ENCODE results near the gene DISP1. TPM values are rescaled to one million over a fixed set of nuclear protein-coding genes. Genes with fewer than 3 reads are reported as not detected.

Gene DISP1
- total and polyA plus RNA-seq, 4 donors: 1.6 to 4.2 (median 2.6) TPM

DNA sequence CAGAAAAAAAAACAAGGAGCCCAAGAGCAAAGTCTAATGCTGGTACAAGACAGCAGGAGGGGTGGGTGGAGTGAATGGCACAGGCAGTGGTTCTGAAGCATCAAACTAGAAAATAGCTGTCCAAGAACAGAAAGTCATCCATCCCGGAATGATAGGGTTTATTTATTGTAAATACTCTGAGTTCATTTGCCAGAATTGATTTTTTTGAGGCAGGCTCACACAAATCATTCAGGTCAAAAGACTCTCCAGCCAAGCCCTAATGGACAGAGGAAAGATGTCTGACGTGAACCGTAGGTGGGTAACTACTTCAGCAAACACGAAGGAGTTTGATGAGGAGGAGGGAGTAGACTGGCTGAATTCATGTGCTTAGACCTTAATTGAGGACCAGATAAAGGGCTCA lies 13.8 kb upstream of the DISP1 start:
- Histone ChIP-seq H3K27me3 (ENCODE audit: control insufficient read depth in 4 of 4, insufficient read depth in 4 of 4, low read length in 3 of 4) (no peaks in the 10 kb centered on the region), H3K9me3 (ENCODE audit: control insufficient read depth in 4 of 4, low read length in 3 of 4) (no peaks in the 10 kb centered on the region), H3K4me1 (ENCODE audit: control insufficient read depth in 4 of 4, insufficient read depth in 4 of 4, low read length in 3 of 4) (peaks cover 0 to 3% (median 0%) of the 10 kb centered on the region in 4 donors), H3K36me3 (ENCODE audit: control insufficient read depth in 4 of 4, insufficient read depth in 3 of 4, low read depth in 1 of 4, low read length in 3 of 4) (no peaks in the 10 kb centered on the region), H3K27ac (ENCODE audit: low read depth in 1 of 2, low read length in 2 of 2) (no peak overlapping the region), H3K4me3 (ENCODE audit: low read depth in 1 of 3, low read length in 3 of 3) (no peak overlapping the region), H3K9ac (ENCODE audit: low read depth in 1 of 2, low read length in 2 of 2) (no peak overlapping the region)
- no peak for DNase-seq (ENCODE audit: low spot score)
- TF ChIP-seq HNF4A (conservative IDR thresholded peaks at IDR 0.05): peak in 1 of 2 donors; percentile 23
- no peak for TF ChIP-seq GABPA (IDR thresholded peaks at IDR 0.05 in 1 of 2, conservative IDR thresholded peaks at IDR 0.05 in 1 of 2)
- TF ChIP-seq FOXA1 (IDR thresholded peaks at IDR 0.05): no peak
- TF ChIP-seq RXRA (IDR thresholded peaks at IDR 0.05): peak in 1 of 2 donors; percentile 26
- WGBS: 35% methylated on average over 4 of the region's 4 CpGs

DNA sequence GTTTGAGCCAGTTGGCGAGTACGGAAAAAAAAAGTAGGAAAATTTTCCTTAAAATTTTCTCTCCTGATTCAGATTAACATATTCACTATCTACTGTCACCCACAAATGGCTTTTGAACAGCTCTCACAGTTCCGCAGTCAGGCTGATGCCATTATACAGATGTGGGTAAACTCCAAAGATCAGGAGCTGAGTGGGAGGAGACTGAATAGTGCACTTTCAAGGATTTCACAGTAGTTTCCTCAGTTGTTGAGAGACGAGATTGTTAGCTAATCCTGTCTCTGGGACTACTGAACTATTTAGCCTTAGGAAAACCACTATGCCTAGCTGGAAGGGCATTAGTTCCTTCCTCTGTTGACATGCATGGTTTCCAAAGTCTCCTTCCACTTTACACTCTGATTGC lies 3.2 kb upstream of the DISP1 start:
- H3K36me3 ChIP-seq (ENCODE audit: control insufficient read depth in 4 of 4, insufficient read depth in 3 of 4, low read depth in 1 of 4, low read length in 3 of 4): no peaks in the 10 kb centered on the region
- peaks cover 0 to 6% (median 0%) of the 10 kb centered on the region in 4 donors for H3K4me1 ChIP-seq (ENCODE audit: control insufficient read depth in 4 of 4, insufficient read depth in 4 of 4, low read length in 3 of 4)
- H3K27me3 ChIP-seq (ENCODE audit: control insufficient read depth in 4 of 4, insufficient read depth in 4 of 4, low read length in 3 of 4): no peaks in the 10 kb centered on the region
- no peak overlapping the region for H3K27ac ChIP-seq (ENCODE audit: low read depth in 1 of 2, low read length in 2 of 2)
- DNase-seq (ENCODE audit: low spot score): no peak
- TF ChIP-seq SP1 (IDR thresholded peaks at IDR 0.05): no peak
- TF ChIP-seq HNF4A (conservative IDR thresholded peaks at IDR 0.05): peak; percentile 17 to 39
- no peaks in the 10 kb centered on the region for H3K9me3 ChIP-seq (ENCODE audit: control insufficient read depth in 4 of 4, low read length in 3 of 4)
- no peak overlapping the region for H3K4me3 ChIP-seq (ENCODE audit: low read depth in 1 of 3, low read length in 3 of 3)
- WGBS: 72% methylated on average over 4 of the region's 4 CpGs
- no peak overlapping the region for H3K9ac ChIP-seq (ENCODE audit: low read depth in 1 of 2, low read length in 2 of 2)

DNA sequence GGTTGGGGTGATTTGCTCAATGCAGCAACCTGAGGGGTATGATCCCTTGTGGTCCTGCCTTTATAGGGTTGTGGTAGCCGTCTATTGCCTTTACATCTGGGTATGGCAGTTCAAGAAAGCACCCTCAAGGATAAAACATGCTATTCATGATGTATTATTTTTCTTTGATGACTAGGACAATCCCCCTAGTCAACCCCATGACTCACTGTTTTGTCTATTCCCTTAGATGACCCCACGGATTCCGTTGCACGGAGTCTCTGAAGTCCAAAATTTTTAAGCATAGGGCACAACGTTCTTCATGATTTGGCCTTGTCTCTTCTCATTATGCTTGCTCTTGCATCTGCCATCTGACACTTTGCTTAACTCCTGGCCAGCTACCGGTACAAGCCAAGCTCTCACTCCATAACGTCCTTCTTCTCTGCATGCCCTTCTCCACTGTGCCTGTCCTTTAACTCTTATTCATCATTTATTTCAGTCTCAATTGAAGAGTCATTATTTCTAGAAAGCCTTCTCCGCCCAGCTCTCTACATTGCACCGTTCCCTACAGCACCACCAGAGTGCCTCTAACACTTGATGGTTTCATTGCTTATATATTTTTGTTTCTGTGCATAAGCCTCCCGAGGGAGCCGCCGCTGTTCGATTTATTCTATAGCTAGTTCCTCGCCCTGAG lies 838 bp upstream of the DISP1 start:
- no peak overlapping the region for H3K4me3 ChIP-seq (ENCODE audit: low read depth in 1 of 3, low read length in 3 of 3)

GRCh38 chr1:222815440-222815765 lies 564 bp downstream of the DISP1 start:
- Histone ChIP-seq H3K27ac (ENCODE audit: low read depth in 1 of 2, low read length in 2 of 2) (peak overlapping the region; percentile 86 to 87), H3K9ac (ENCODE audit: low read depth in 1 of 2, low read length in 2 of 2) (peak overlapping the region; percentile 76 to 79), H3K4me3 (ENCODE audit: low read depth in 1 of 3, low read length in 3 of 3) (peak overlapping the region; percentile 73 to 97 (median 95)), H3K9me3 (ENCODE audit: control insufficient read depth in 4 of 4, low read length in 3 of 4) (no peaks in the 10 kb centered on the region), H3K36me3 (ENCODE audit: control insufficient read depth in 4 of 4, insufficient read depth in 3 of 4, low read depth in 1 of 4, low read length in 3 of 4) (no peaks in the 10 kb centered on the region), H3K27me3 (ENCODE audit: control insufficient read depth in 4 of 4, insufficient read depth in 4 of 4, low read length in 3 of 4) (no peaks in the 10 kb centered on the region), H3K4me1 (ENCODE audit: control insufficient read depth in 4 of 4, insufficient read depth in 4 of 4, low read length in 3 of 4) (peaks cover 0 to 6% (median 0%) of the 10 kb centered on the region in 4 donors)
- 3% methylated on average over 11 of the region's 11 CpGs for WGBS
- no peak for DNase-seq (ENCODE audit: low spot score)
- no peak for TF ChIP-seq EGR1 (IDR thresholded peaks at IDR 0.05; ENCODE audit: low read depth in 2 of 2)
- TF ChIP-seq HNF4G (IDR thresholded peaks at IDR 0.05): no peak
- TF ChIP-seq FOXA1 (IDR thresholded peaks at IDR 0.05): no peak
- TF ChIP-seq TAF1 (conservative IDR thresholded peaks at IDR 0.05): no peak
- TF ChIP-seq, protein P1, sequence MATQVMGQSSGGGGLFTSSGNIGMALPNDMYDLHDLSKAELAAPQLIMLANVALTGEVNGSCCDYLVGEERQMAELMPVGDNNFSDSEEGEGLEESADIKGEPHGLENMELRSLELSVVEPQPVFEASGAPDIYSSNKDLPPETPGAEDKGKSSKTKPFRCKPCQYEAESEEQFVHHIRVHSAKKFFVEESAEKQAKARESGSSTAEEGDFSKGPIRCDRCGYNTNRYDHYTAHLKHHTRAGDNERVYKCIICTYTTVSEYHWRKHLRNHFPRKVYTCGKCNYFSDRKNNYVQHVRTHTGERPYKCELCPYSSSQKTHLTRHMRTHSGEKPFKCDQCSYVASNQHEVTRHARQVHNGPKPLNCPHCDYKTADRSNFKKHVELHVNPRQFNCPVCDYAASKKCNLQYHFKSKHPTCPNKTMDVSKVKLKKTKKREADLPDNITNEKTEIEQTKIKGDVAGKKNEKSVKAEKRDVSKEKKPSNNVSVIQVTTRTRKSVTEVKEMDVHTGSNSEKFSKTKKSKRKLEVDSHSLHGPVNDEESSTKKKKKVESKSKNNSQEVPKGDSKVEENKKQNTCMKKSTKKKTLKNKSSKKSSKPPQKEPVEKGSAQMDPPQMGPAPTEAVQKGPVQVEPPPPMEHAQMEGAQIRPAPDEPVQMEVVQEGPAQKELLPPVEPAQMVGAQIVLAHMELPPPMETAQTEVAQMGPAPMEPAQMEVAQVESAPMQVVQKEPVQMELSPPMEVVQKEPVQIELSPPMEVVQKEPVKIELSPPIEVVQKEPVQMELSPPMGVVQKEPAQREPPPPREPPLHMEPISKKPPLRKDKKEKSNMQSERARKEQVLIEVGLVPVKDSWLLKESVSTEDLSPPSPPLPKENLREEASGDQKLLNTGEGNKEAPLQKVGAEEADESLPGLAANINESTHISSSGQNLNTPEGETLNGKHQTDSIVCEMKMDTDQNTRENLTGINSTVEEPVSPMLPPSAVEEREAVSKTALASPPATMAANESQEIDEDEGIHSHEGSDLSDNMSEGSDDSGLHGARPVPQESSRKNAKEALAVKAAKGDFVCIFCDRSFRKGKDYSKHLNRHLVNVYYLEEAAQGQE (IDR thresholded peaks at IDR 0.05): no peak
- no peak for TF ChIP-seq RAD21 (IDR thresholded peaks at IDR 0.05)
- TF ChIP-seq MAX (IDR thresholded peaks at IDR 0.05): no peak
- TF ChIP-seq FOXA2 (IDR thresholded peaks at IDR 0.05): no peak
- TF ChIP-seq GABPA (IDR thresholded peaks at IDR 0.05 in 1 of 2, conservative IDR thresholded peaks at IDR 0.05 in 1 of 2): no peak
- no peak for TF ChIP-seq NR2F2 (IDR thresholded peaks at IDR 0.05)
- TF ChIP-seq ZBTB33 (IDR thresholded peaks at IDR 0.05): no peak
- TF ChIP-seq, protein P2, sequence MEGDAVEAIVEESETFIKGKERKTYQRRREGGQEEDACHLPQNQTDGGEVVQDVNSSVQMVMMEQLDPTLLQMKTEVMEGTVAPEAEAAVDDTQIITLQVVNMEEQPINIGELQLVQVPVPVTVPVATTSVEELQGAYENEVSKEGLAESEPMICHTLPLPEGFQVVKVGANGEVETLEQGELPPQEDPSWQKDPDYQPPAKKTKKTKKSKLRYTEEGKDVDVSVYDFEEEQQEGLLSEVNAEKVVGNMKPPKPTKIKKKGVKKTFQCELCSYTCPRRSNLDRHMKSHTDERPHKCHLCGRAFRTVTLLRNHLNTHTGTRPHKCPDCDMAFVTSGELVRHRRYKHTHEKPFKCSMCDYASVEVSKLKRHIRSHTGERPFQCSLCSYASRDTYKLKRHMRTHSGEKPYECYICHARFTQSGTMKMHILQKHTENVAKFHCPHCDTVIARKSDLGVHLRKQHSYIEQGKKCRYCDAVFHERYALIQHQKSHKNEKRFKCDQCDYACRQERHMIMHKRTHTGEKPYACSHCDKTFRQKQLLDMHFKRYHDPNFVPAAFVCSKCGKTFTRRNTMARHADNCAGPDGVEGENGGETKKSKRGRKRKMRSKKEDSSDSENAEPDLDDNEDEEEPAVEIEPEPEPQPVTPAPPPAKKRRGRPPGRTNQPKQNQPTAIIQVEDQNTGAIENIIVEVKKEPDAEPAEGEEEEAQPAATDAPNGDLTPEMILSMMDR (IDR thresholded peaks at IDR 0.05; ENCODE audit: low read depth, low read length, missing input control): no peak
- TF ChIP-seq YY1 (IDR thresholded peaks at IDR 0.05): no peak
- TF ChIP-seq HNF4A (conservative IDR thresholded peaks at IDR 0.05): no peak

More for the DNA sequence above, 838 bp upstream of the DISP1 start:
- DNase-seq (ENCODE audit: low spot score): no peak
- Histone ChIP-seq H3K36me3 (ENCODE audit: control insufficient read depth in 4 of 4, insufficient read depth in 3 of 4, low read depth in 1 of 4, low read length in 3 of 4) (no peaks in the 10 kb centered on the region), H3K9ac (ENCODE audit: low read depth in 1 of 2, low read length in 2 of 2) (peak overlapping the region in 1 of 2 donors; percentile 55), H3K4me1 (ENCODE audit: control insufficient read depth in 4 of 4, insufficient read depth in 4 of 4, low read length in 3 of 4) (peaks cover 0 to 6% (median 0%) of the 10 kb centered on the region in 4 donors), H3K9me3 (ENCODE audit: control insufficient read depth in 4 of 4, low read length in 3 of 4) (no peaks in the 10 kb centered on the region), H3K27me3 (ENCODE audit: control insufficient read depth in 4 of 4, insufficient read depth in 4 of 4, low read length in 3 of 4) (no peaks in the 10 kb centered on the region), H3K27ac (ENCODE audit: low read depth in 1 of 2, low read length in 2 of 2) (peak overlapping the region; percentile 86 to 87)
- WGBS: 81% methylated on average over 14 of the region's 14 CpGs
- TF ChIP-seq YY1 (IDR thresholded peaks at IDR 0.05): no peak
- TF ChIP-seq NR2F2 (IDR thresholded peaks at IDR 0.05): no peak
- no peak for TF ChIP-seq FOXA2 (IDR thresholded peaks at IDR 0.05)
